HCT116 (cell line): ENCODE measurements around the gene GPC1. TPM values are rescaled to one million over a fixed set of nuclear protein-coding genes. Genes with fewer than 3 reads are reported as not detected.

Experiments used
- ATAC-seq: fragments of 200-7000 bp; cut with Tn5 transposase; 2 replicates; pipeline ENCODE4 v1.9.1; 2020; ENCODE audit warnings: mild to moderate bottlenecking, moderate library complexity
- BruUV-seq: library from RNA; stranded (reverse); fragments of 400-500 nt; replicated peaks from 2 replicates; lab custom pipeline; 2021; lab: Mats Ljungman, UMichigan
- CTCF ChIA-PET: fragments of 300-600 bp; sonication (Branson Sonifier 250); formaldehyde crosslinking; loops from one replicate; lab custom pipeline; 2021; ENCODE audit warnings: antibody characterized with exemption; lab: Charles Lee
- POLR2A ChIA-PET: fragments of 300-600, 350-600 bp; sonication (Branson Sonifier 250); formaldehyde crosslinking; loops from one replicate; lab custom pipeline; 2021; ENCODE audit warnings: antibody characterized with exemption; lab: Charles Lee
- RAD21 ChIA-PET, 2 experiments: fragments of 300-600 bp; sonication (Branson Sonifier 250); formaldehyde crosslinking; loops; one replicate each; lab custom pipeline; 2023; ENCODE audit warnings: low total read pairs in 2 of 2; ENCODE audit not compliant: uncharacterized antibody in 2 of 2, unreplicated experiment in 2 of 2, low non-redundant PET in 1 of 2; lab: Charles Lee
- DNase-seq: peaks from one replicate; pipeline ENCODE4 v3.0.0-alpha.2; 2010; ENCODE audit warnings: low read depth, low spot score
- H2AFZ ChIP-seq: fragments of 200-600 bp; shearing (Covaris generic), sonication (generic); 2 replicates; pipeline ENCODE4 v1.6.1; 2017; ENCODE audit warnings: low read depth, mixed run types, mixed read lengths, antibody characterized with exemption, low read length; ENCODE audit not compliant: poor library complexity, severe bottlenecking
- H3K27ac ChIP-seq: 2 replicates; pipeline ENCODE4 v1.5.1; 2012; ENCODE audit warnings: low read depth, low read length
- H3K27me3 ChIP-seq: fragments of 200-600 bp; sonication (generic); 2 replicates; pipeline ENCODE4 v1.6.1; 2016; ENCODE audit warnings: mixed run types, low read length, mixed read lengths; ENCODE audit not compliant: insufficient read depth
- H3K36me3 ChIP-seq, 2 experiments: fragments of 200-500 bp in 1 of 2; fragments of 200-600 bp in 1 of 2; sonication (Bioruptor generic) in 1 of 2; sonication (generic) in 1 of 2; 2 replicates each; pipeline versions ENCODE4 v1.5.1 to v1.6.1; 2014 to 2016; ENCODE audit warnings: low read length in 2 of 2, inconsistent platforms in 1 of 2, mixed read lengths in 1 of 2, mixed run types in 1 of 2; ENCODE audit not compliant: insufficient read depth in 2 of 2, control insufficient read depth in 1 of 2
- H3K4me1 ChIP-seq, 2 experiments: fragments of 200-600 bp in 1 of 2; sonication (generic) in 1 of 2; 2 replicates each; pipeline versions ENCODE4 v1.5.1 to v1.6.1; 2012 to 2017; ENCODE audit warnings: low read length in 2 of 2, inconsistent platforms in 1 of 2, mild to moderate bottlenecking in 1 of 2, mixed read lengths in 1 of 2, mixed run types in 1 of 2, moderate library complexity in 1 of 2; ENCODE audit not compliant: insufficient read depth in 2 of 2, control insufficient read depth in 1 of 2
- H3K4me2 ChIP-seq: fragments of 200-600 bp; sonication (generic); 2 replicates; pipeline ENCODE4 v1.6.1; 2017; ENCODE audit warnings: mixed run types, low read length, mixed read lengths
- H3K4me3 ChIP-seq, 2 experiments: fragments of 200-600 bp in 1 of 2; sonication (generic) in 1 of 2; replicated peaks in 1 of 2; 2 replicates each; pipeline ENCODE4 v1.5.1; 2011 to 2016; ENCODE audit warnings: low read length in 2 of 2, control low read depth in 1 of 2, low read depth in 1 of 2, mild to moderate bottlenecking in 1 of 2, mixed read lengths in 1 of 2, mixed run types in 1 of 2
- H3K79me2 ChIP-seq: fragments of 200-600 bp; sonication (generic); 2 replicates; pipeline ENCODE4 v1.6.1; 2017; ENCODE audit warnings: mild to moderate bottlenecking, mixed run types, low read length, moderate library complexity, mixed read lengths; ENCODE audit not compliant: insufficient read depth
- H3K9ac ChIP-seq: fragments of 200-600 bp; sonication (generic); 2 replicates; pipeline ENCODE4 v1.6.1; 2016; ENCODE audit warnings: low read length, mixed read lengths
- H3K9me2 ChIP-seq: fragments of 200-600 bp; sonication (generic), shearing (Covaris generic); 2 replicates; pipeline ENCODE4 v1.6.1; 2017; ENCODE audit warnings: mixed run types, mild to moderate bottlenecking, moderate library complexity; ENCODE audit not compliant: insufficient read depth
- H3K9me3 ChIP-seq, 2 experiments: fragments of 200-500 bp in 1 of 2; fragments of 200-600 bp in 1 of 2; sonication (Bioruptor generic) in 1 of 2; sonication (generic) in 1 of 2; 2 replicates each; pipeline ENCODE4 v1.6.1; 2014 to 2017; ENCODE audit warnings: low read length in 2 of 2, mixed read lengths in 2 of 2, inconsistent platforms in 1 of 2, low read depth in 1 of 2, mild to moderate bottlenecking in 1 of 2, mixed run types in 1 of 2, moderate library complexity in 1 of 2; ENCODE audit not compliant: control insufficient read depth in 1 of 2, insufficient read depth in 1 of 2
- H4K20me1 ChIP-seq: fragments of 200-600 bp; sonication (generic), shearing (Covaris generic); 2 replicates; pipeline ENCODE4 v1.6.1; 2017; ENCODE audit warnings: mixed run types, mild to moderate bottlenecking, moderate library complexity; ENCODE audit not compliant: insufficient read depth
- CBX3 ChIP-seq: IDR thresholded peaks from 2 replicates; pipeline ENCODE4 v1.6.1; 2012; ENCODE audit warnings: low read depth
- EGR1 ChIP-seq: IDR thresholded peaks from 2 replicates; pipeline ENCODE4 v1.6.1; 2012; ENCODE audit warnings: low read depth
- ELF1 ChIP-seq: IDR thresholded peaks from 2 replicates; pipeline ENCODE4 v1.6.1; 2012; ENCODE audit warnings: low read depth, borderline replicate concordance
- EZH2 ChIP-seq: fragments of 200-600 bp; sonication (generic); IDR thresholded peaks from 2 replicates; pipeline ENCODE4 v1.6.1; 2017; ENCODE audit warnings: antibody characterized with exemption, mixed run types
- EZH2phosphoT487 ChIP-seq: fragments of 200-600 bp; IDR thresholded peaks from 2 replicates; pipeline ENCODE4 v1.6.1; 2018; ENCODE audit warnings: antibody characterized with exemption, borderline replicate concordance
- FOSL1 ChIP-seq: IDR thresholded peaks from 2 replicates; pipeline ENCODE4 v1.6.1; 2012; ENCODE audit warnings: low read depth
- POLR2A ChIP-seq: IDR thresholded peaks from 2 replicates; pipeline ENCODE4 v1.7.0; 2011; ENCODE audit warnings: borderline replicate concordance; ENCODE audit not compliant: insufficient read depth, insufficient read length; ENCODE audit errors: extremely low read depth
- POLR2AphosphoS5 ChIP-seq: IDR thresholded peaks from 2 replicates; pipeline ENCODE4 v1.6.1; 2011; ENCODE audit warnings: mild to moderate bottlenecking, low read depth, low read length, moderate library complexity
- RAD21 ChIP-seq: IDR thresholded peaks from 2 replicates; pipeline ENCODE4 v1.6.1; 2012; ENCODE audit warnings: low read depth, mild to moderate bottlenecking
- SIN3A ChIP-seq: IDR thresholded peaks from 2 replicates; pipeline ENCODE4 v1.6.1; 2012; ENCODE audit warnings: low read depth
- SRF ChIP-seq: IDR thresholded peaks from 2 replicates; pipeline ENCODE4 v1.6.1; 2012; ENCODE audit warnings: low read depth
- TCF7L2 ChIP-seq: IDR thresholded peaks from 2 replicates; pipeline ENCODE4 v1.7.0; 2011; ENCODE audit warnings: borderline replicate concordance, inconsistent platforms; ENCODE audit not compliant: insufficient read depth, insufficient read length; ENCODE audit errors: extremely low read depth
- YY1 ChIP-seq: IDR thresholded peaks from 2 replicates; pipeline ENCODE4 v1.6.1; 2011; ENCODE audit warnings: low read length, low read depth, moderate library complexity, mild to moderate bottlenecking; ENCODE audit not compliant: insufficient replicate concordance; ENCODE audit errors: extremely low read depth
- ZNF274 ChIP-seq: fragments of 200-500 bp; sonication (Bioruptor generic); IDR thresholded peaks from 2 replicates; pipeline ENCODE4 v1.6.1; 2014; ENCODE audit warnings: mild to moderate bottlenecking, low read depth, low read length, inconsistent platforms
- intact Hi-C: fragments of 100-400 bp; cut with micrococcal nuclease; formaldehyde crosslinking; loops from 2 replicates; pipeline ENCODE4 v1.10.0; 2022
- total RNA-seq: library from RNA; stranded (reverse); gene quantifications from one replicate; pipeline ENCODE4 v1.2.1, GENCODE V29; 2021; ENCODE audit not compliant: unreplicated experiment
- TF ChIP-seq, protein P1 (sequence below): IDR thresholded peaks from 2 replicates; pipeline ENCODE4 v1.6.1; 2012
- TF ChIP-seq, protein P2 (sequence below), 3 experiments: fragments of 200-600 bp in 1 of 3; sonication (generic) in 1 of 3; IDR thresholded peaks in 2 of 3; conservative IDR thresholded peaks in 1 of 3; 2 replicates each; pipeline ENCODE4 v1.5.1; 2012 to 2017; ENCODE audit warnings: low read depth in 2 of 3, low read length in 2 of 3, antibody characterized with exemption in 1 of 3, borderline replicate concordance in 1 of 3, control low read depth in 1 of 3, mild to moderate bottlenecking in 1 of 3, mixed read lengths in 1 of 3, mixed run types in 1 of 3, moderate library complexity in 1 of 3; ENCODE audit not compliant: insufficient read depth in 1 of 3
- TF ChIP-seq, protein P3 (sequence below): IDR thresholded peaks from 2 replicates; pipeline ENCODE4 v1.6.1; 2012
- TF ChIP-seq, protein P4 (sequence below): IDR thresholded peaks from 2 replicates; pipeline ENCODE4 v1.6.1; 2011; ENCODE audit warnings: mild to moderate bottlenecking, low read length, moderate library complexity; ENCODE audit not compliant: insufficient replicate concordance; ENCODE audit errors: extremely low read depth

The GPC1 gene
- total RNA-seq, 1 experiment from 2014 or later, result 79.1 TPM

DNA sequence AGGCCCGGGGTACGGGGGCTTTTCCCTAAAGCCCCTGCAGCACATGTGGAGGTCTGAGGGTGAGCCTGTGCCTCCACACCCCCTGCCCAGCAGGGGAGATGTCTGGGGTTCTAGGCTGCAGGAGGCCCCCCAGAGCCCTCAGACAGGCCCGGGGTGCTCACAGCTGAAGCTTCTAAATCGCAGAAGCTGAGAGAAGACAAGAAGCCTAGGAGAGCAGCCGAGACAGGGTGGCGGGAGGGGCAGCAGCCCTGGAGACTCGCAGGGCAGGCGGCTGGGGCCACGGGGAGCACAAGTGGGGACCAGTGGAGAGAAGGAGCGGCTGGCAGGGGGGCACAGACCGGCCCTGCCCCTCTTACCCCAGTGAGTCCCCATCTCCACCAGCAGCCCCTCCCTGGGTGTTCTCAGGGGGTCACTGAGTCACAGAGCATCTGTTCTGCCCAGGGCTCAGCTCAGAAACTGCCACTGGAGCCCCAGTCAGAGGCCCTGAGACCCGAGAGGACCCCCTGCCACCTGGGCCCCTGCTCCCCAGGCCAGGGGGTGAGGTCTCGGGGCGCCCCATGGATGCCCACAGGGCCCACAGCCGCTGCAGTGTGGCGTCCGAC, 26.1 kb downstream of the GPC1 start:
- Histone ChIP-seq H3K4me2 (no peak overlapping the region), H2AFZ (no peak overlapping the region), H3K27ac (no peak overlapping the region), H3K36me3 (peaks cover 0 to 15% of the 10 kb centered on the region in 2 experiments; a peak in 2 of 4 replicates), H3K27me3 (no peaks in the 10 kb centered on the region), H3K9me3 (no peaks in the 10 kb centered on the region), H3K4me1 (peaks cover 0 to 11% of the 10 kb centered on the region in 2 experiments; a peak in 1 of 4 replicates), H3K9me2 (no peaks in the 10 kb centered on the region), H4K20me1 (no peaks in the 10 kb centered on the region), H3K79me2 (peaks cover 13% of the 10 kb centered on the region; the same call in 1 of the 2 replicates), H3K9ac (no peak overlapping the region), H3K4me3 (no peak overlapping the region)
- no TSS peak for BruUV-seq
- ChIA-PET RAD21 (no interaction called here), POLR2A (no interaction called here), CTCF (no interaction called here)
- no peak for ATAC-seq
- TF ChIP-seq, protein P1, sequence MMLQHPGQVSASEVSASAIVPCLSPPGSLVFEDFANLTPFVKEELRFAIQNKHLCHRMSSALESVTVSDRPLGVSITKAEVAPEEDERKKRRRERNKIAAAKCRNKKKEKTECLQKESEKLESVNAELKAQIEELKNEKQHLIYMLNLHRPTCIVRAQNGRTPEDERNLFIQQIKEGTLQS, result no peak
- no peak for TF ChIP-seq FOSL1
- TF ChIP-seq, protein P2, sequence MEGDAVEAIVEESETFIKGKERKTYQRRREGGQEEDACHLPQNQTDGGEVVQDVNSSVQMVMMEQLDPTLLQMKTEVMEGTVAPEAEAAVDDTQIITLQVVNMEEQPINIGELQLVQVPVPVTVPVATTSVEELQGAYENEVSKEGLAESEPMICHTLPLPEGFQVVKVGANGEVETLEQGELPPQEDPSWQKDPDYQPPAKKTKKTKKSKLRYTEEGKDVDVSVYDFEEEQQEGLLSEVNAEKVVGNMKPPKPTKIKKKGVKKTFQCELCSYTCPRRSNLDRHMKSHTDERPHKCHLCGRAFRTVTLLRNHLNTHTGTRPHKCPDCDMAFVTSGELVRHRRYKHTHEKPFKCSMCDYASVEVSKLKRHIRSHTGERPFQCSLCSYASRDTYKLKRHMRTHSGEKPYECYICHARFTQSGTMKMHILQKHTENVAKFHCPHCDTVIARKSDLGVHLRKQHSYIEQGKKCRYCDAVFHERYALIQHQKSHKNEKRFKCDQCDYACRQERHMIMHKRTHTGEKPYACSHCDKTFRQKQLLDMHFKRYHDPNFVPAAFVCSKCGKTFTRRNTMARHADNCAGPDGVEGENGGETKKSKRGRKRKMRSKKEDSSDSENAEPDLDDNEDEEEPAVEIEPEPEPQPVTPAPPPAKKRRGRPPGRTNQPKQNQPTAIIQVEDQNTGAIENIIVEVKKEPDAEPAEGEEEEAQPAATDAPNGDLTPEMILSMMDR (IDR thresholded peaks at IDR 0.05 in 2 of 3, conservative IDR thresholded peaks at IDR 0.05 in 1 of 3; ENCODE audit: borderline replicate concordance in 1 of 3, insufficient read depth in 1 of 3, low read depth in 2 of 3, low read length in 2 of 3), result no peak
- TF ChIP-seq, protein P3, sequence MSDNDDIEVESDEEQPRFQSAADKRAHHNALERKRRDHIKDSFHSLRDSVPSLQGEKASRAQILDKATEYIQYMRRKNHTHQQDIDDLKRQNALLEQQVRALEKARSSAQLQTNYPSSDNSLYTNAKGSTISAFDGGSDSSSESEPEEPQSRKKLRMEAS, result no peak
- TF ChIP-seq EZH2, result no peak
- TF ChIP-seq SIN3A, result no peak
- no peak for TF ChIP-seq POLR2A
- no peak for TF ChIP-seq ZNF274
- TF ChIP-seq, protein P4, sequence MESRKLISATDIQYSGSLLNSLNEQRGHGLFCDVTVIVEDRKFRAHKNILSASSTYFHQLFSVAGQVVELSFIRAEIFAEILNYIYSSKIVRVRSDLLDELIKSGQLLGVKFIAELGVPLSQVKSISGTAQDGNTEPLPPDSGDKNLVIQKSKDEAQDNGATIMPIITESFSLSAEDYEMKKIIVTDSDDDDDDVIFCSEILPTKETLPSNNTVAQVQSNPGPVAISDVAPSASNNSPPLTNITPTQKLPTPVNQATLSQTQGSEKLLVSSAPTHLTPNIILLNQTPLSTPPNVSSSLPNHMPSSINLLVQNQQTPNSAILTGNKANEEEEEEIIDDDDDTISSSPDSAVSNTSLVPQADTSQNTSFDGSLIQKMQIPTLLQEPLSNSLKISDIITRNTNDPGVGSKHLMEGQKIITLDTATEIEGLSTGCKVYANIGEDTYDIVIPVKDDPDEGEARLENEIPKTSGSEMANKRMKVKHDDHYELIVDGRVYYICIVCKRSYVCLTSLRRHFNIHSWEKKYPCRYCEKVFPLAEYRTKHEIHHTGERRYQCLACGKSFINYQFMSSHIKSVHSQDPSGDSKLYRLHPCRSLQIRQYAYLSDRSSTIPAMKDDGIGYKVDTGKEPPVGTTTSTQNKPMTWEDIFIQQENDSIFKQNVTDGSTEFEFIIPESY, result no peak
- no peak for TF ChIP-seq EZH2phosphoT487
- no peak for TF ChIP-seq YY1
- TF ChIP-seq EGR1, result no peak
- no peak for TF ChIP-seq POLR2AphosphoS5
- TF ChIP-seq SRF, result no peak
- TF ChIP-seq TCF7L2, result no peak
- TF ChIP-seq CBX3, result no peak
- no peak for TF ChIP-seq ELF1
- no peak for TF ChIP-seq RAD21
- DNase-seq, result no peak
- intact Hi-C loops, result no loop called here
